Astrocyte of the spinal cord (primary cell): ENCODE data around the gene ZMIZ1.

ENCODE experiments used
- DNase-seq: peaks from one replicate; pipeline ENCODE4 v3.0.0; 2011; ENCODE audit warnings: low read depth, low spot score
- H3K4me3 ChIP-seq: 2 replicates; pipeline ENCODE4 v1.5.1; 2011; ENCODE audit warnings: low read depth, mild to moderate bottlenecking, low read length, moderate library complexity
- in situ Hi-C: cut with HindIII; loops from 2 replicates; pipeline ENCODE4 v1.10.0; 2017; ENCODE audit warnings: low sequenced_read_pairs
- TF ChIP-seq, protein P1 (sequence below): IDR thresholded peaks from 2 replicates; pipeline ENCODE4 v1.5.1; 2012; ENCODE audit warnings: low read depth, mild to moderate bottlenecking, low read length, inconsistent platforms

Gene ZMIZ1

DNA sequence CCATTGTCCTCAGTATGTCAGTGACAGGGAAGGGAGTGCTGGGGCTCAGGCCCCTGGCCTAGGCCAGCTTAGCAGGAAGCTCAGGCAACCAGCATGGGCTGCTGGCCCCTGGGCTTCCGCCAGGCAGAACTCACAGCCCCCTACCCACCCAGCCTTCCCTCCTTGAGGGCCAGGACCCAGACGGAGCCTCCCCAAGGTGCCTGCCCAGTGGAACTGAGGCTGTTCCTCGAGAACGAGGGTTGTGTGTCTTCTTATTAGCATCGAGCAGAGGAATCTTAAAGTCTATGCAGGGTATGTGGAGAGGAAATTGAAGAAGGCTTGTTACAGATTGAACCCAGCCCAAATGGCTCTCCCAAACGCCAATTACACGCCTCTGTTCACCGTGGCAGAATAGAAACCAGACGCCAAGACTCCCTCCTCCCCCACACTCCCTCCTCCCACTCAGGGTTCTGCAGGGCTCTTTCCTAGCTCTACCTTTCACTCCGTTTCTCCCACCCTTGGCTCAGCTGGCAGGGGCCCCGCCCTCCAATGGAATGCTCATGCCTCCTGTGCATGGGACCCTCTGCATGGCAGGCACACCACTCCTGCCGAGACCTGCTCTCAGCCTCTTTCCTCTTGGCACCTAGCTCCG lies 134.4 kb downstream of the ZMIZ1 start:
- no peak for DNase-seq
- no peak overlapping the region for H3K4me3 ChIP-seq
- in situ Hi-C loops: no loop called here
- TF ChIP-seq, protein P1, sequence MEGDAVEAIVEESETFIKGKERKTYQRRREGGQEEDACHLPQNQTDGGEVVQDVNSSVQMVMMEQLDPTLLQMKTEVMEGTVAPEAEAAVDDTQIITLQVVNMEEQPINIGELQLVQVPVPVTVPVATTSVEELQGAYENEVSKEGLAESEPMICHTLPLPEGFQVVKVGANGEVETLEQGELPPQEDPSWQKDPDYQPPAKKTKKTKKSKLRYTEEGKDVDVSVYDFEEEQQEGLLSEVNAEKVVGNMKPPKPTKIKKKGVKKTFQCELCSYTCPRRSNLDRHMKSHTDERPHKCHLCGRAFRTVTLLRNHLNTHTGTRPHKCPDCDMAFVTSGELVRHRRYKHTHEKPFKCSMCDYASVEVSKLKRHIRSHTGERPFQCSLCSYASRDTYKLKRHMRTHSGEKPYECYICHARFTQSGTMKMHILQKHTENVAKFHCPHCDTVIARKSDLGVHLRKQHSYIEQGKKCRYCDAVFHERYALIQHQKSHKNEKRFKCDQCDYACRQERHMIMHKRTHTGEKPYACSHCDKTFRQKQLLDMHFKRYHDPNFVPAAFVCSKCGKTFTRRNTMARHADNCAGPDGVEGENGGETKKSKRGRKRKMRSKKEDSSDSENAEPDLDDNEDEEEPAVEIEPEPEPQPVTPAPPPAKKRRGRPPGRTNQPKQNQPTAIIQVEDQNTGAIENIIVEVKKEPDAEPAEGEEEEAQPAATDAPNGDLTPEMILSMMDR: no peak

- H3K4me3 ChIP-seq: no peak overlapping the region
- in situ Hi-C loops: no loop called here
- DNase-seq: no peak
- TF ChIP-seq, protein P1: no peak
Measured at GRCh38 chr10:79203833-79204232, 135.1 kb downstream of the ZMIZ1 start.

DNA sequence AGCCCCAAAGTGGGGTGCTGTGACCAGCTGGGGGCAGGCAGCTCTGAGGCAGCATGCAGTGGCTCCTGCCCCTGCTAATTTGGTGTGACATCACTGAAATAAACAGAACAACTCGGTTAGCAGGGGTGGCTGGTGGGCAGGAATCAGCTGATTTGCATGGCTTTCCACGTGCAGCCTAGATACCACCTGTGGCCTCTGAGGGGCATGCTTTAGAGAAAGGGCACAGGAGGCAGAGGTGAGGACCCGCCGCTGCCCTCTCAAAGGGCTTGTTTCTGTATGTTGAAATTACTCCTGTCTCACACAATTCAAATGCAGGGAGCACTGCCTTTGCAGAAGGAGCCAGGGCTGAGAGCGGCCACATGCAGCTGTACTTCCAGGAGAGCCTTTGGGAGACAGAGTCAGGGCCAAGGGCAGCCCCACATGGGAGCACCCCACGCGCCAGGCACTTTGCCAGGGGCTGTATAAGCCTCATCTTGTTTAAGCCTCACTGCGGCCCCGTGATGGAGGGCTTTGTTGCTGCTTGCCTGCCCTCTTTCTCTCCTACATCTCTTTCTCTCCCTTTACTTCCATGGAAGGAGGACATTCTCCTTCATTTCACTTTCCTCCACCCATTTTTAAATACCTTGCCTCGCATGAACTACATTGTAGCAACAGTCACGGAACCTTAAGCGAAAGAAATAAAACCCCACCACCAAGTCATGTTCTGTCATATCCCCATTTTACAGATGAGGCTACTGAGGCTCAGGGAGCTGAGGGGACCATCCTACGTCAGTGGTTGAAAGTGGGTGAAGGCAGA lies 137.7 kb downstream of the ZMIZ1 start:
- DNase-seq: no peak
- no peak overlapping the region for H3K4me3 ChIP-seq
- in situ Hi-C loops: no loop called here
- TF ChIP-seq, protein P1: no peak

DNA sequence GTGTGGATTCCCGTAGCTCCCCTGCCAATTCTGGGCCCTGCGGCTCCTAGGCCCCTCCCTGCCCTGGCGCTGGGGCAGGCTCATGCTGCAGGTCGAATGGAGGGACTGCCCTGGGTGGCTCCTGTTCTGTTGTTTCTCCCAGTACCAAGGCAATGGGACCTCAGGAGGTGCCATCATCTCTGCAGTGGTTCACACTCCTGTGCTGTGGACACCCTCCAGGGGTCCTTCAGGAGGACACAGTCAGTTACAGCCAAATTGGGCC lies 138.3 kb downstream of the ZMIZ1 start:
- TF ChIP-seq, protein P1: no peak
- no peak overlapping the region for H3K4me3 ChIP-seq
- DNase-seq: no peak
- in situ Hi-C loops: no loop called here

GRCh38 chr10:79207726-79208125 lies 139.0 kb downstream of the ZMIZ1 start:
- H3K4me3 ChIP-seq: no peak overlapping the region
- DNase-seq: no peak
- in situ Hi-C loops: no loop called here
- TF ChIP-seq, protein P1: no peak

GRCh38 chr10:79208251-79208983 lies 139.7 kb downstream of the ZMIZ1 start:
- DNase-seq: no peak
- in situ Hi-C loops: no loop called here
- TF ChIP-seq, protein P1: no peak

More at GRCh38 chr10:79208251-79208983, 139.7 kb downstream of the ZMIZ1 start:
- H3K4me3 ChIP-seq: no peak overlapping the region
